ENCODE data around the gene GNAI2. TPM values are rescaled to one million over a fixed set of nuclear protein-coding genes. Genes with fewer than 3 reads are reported as not detected.
"Not testable (repeated sequence)": the region's sequence is repeated elsewhere in the genome, so short reads cannot be mapped to it uniquely, and the experiment has no call there.

GNAI2 gene
- total and polyA plus RNA-seq, 8 donors, result 26.9 to 104 (median 51.9) TPM

GRCh38 chr3:50278123-50278879 is 42.3 kb downstream of the GNAI2 start:
- H3K27me3 ChIP-seq, result no peaks in the 10 kb centered on the region
- WGBS, 2 donors, result 76 to 77% methylated on average over 4 of the region's 4 CpGs
- no peak overlapping the region for H3K4me3 ChIP-seq
- DNase-seq (peak in 1 of 6 donors; percentile 7), FAIRE-seq (no peak), ATAC-seq (no peak)
- intact Hi-C loops (cut with DNase I), result no loop called here
- no peak overlapping the region for H3K27ac ChIP-seq
- no peaks in the 10 kb centered on the region for H3K9me3 ChIP-seq
- TF ChIP-seq CTCF (IDR thresholded peaks at IDR 0.05), result no peak
- peaks cover 0 to 4% (median 0%) of the 10 kb centered on the region in 3 donors for H3K4me1 ChIP-seq
- H3K36me3 ChIP-seq, result peaks cover 0 to 18% (median 5%) of the 10 kb centered on the region in 3 donors

- Histone ChIP-seq H3K27ac (no peak within 1 kb of the TSS), H3K4me3 (no peak within 1 kb of the TSS), H3K9me3 (no peaks in the 10 kb centered on the region), H3K36me3 (peaks cover 0 to 18% (median 5%) of the 10 kb centered on the region in 3 donors), H3K27me3 (no peaks in the 10 kb centered on the region), H3K4me1 (no peaks in the 10 kb centered on the region)
- FAIRE-seq (no peak), ATAC-seq (no peak), DNase-seq (peak in 1 of 6 donors; percentile 19)
- WGBS, 2 donors, result 37 to 71% methylated on average over 2 of the region's 2 CpGs
- intact Hi-C loops (cut with DNase I), result no loop called here
- TF ChIP-seq CTCF (IDR thresholded peaks at IDR 0.05), result no peak
Measured at GRCh38 chr3:50278880-50279224, 42.8 kb downstream of the GNAI2 start, which contains the start of gene LSMEM2. Gene LSMEM2 (plus strand): TSS chr3:50279087. CDS start chr3:50279114, 27 bp downstream.

- ATAC-seq (no peak), FAIRE-seq (no peak), DNase-seq (no peak)
- no peaks in the 10 kb centered on the region for H3K4me1 ChIP-seq
- no peaks in the 10 kb centered on the region for H3K27me3 ChIP-seq
- no peak overlapping the region for H3K4me3 ChIP-seq
- intact Hi-C loops (cut with DNase I), result no loop called here
- WGBS, 2 donors, result 91 to 96% methylated on average over 7 to 8 of the region's 8 CpGs
- no peaks in the 10 kb centered on the region for H3K9me3 ChIP-seq
- no peak for TF ChIP-seq CTCF (IDR thresholded peaks at IDR 0.05)
- H3K27ac ChIP-seq, result no peak overlapping the region
- H3K36me3 ChIP-seq, result peaks cover 0 to 17% (median 5%) of the 10 kb centered on the region in 3 donors
Measured at GRCh38 chr3:50279255-50280016, 43.4 kb downstream of the GNAI2 start.

GRCh38 chr3:50284121-50284520 is 48.1 kb downstream of the GNAI2 start:
- FAIRE-seq; H3K9me3 ChIP-seq; H3K4me3 ChIP-seq; DNase-seq; H3K4me1 ChIP-seq; H3K27ac ChIP-seq; H3K27me3 ChIP-seq; intact Hi-C loops (cut with DNase I); ATAC-seq: not testable (repeated sequence)
- 86 to 89% methylated on average over 6 of the region's 6 CpGs for WGBS, 2 donors
- peaks cover 0 to 19% (median 11%) of the 10 kb centered on the region in 3 donors for H3K36me3 ChIP-seq

- Histone ChIP-seq H3K36me3 (peaks cover 0 to 29% (median 18%) of the 10 kb centered on the region in 3 donors), H3K27me3 (no peaks in the 10 kb centered on the region), H3K27ac (no peak overlapping the region), H3K4me1 (peaks cover 0 to 6% (median 0%) of the 10 kb centered on the region in 3 donors), H3K9me3 (no peaks in the 10 kb centered on the region), H3K4me3 (no peak overlapping the region)
- DNase-seq, result peak in 2 of 6 donors; percentile 28 to 42
- 89 to 91% methylated on average over 26 to 28 of the region's 28 CpGs for WGBS, 2 donors
- FAIRE-seq, result no peak
- TF ChIP-seq CTCF (IDR thresholded peaks at IDR 0.05), result no peak
- no peak for ATAC-seq
- intact Hi-C loops (cut with DNase I), result no loop called here
Measured at GRCh38 chr3:50286322-50287227, 50.6 kb downstream of the GNAI2 start.

All from pancreas (tissue), 10 donors.